ENCODE data around the gene AIRE.

The AIRE gene

DNA sequence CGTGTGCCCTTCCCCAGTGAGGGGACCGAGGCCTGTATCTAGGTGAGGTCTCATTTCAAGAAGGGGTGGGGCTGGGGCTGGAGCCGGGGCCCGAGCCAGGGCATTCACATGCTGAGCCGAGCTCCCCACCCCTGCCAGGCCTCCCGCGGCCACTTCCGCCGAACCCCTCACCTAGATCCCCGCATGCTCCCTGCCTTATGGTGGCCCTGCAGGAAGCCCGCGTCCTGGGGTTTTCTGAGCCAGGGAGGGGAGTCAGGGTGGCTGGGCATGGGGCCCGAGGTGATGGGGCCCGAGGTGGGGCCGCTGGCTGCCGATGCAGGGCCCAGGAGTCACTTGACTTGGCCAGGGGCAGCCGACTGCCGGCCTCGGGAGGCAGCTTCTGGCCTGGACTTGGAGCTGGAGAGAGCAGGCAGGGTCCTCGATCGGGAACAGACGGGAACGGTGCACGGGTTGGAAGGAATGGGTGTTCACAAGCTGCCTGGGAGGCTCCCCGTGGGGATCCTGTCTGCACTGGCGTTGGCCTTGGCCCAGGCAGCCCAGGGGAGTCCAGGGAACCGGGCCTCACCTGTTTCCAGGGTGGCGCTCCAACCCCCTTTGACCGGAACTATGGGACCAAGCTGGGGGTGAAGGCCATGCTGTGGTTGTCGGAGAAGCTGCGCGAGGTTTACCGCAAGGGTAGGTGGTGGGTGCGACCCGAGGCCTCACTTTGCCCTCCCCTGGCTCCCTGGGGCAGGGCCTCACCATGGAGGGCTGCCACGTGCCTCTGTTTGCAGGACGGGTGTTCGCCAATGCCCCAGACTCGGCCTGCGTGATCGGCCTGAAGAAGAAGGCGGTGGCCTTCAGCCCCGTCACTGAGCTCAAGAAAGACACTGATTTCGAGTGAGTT is 40.0 kb downstream of the AIRE start:
- no peak for DNase-seq

DNA sequence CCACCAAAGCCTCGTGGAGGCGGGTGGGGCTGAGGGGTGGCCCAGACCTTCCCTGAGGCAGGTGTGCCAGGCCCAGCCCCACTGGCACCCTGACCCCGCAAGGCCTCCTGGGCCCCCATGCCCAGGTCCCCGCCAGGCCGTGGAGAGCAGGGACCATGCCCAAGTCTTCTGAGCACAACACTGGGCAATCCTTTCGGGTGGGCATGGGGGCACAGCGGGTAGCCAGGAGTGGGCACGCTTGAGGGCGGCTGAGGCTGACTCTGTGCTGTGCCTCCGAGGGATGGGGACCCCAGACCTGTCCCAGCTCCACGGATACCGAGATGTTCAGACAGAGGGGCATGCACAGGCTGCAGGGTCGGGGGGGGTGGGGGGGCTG is 40.6 kb downstream of the AIRE start:
- no peak for DNase-seq

GRCh38 chr21:44326716-44327602 is 41.3 kb downstream of the AIRE start:
- no peak for DNase-seq

- peak; percentile 25 to 27 for DNase-seq
These were observed 41.9 kb downstream of the AIRE start for GRCh38 chr21:44327603-44327974.

DNA sequence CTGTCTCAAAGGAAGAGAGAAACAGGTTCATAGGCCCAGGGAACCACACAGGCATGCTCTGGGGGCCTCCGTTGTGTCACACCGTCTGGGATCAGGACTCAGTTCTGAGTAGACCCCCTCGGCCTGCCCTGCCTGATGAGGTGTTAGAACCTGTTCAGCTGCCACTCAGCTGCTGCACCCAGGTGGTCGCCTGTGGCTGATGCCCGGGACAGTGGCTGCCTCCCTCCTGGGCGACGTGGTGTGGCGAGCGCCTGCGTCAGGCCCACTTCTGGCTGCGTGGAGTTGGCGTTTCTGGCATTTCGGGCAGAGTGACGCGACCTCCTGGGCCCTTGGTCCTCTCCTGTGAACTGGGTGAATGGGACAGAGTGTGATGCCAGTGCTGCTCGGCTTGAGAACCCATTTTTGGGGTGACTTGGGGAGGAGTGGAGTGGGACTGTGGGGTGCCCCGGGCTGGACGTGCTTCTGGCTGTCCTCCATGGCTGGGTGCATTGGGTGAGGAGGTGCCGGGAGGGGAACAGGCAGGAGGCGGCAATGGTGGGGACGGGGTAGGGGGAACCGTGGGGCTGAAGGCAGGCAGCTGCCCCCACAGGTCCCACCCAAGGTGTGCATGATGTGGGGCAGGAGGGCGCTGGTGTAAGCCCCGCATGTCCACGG is 42.7 kb downstream of the AIRE start:
- no peak for DNase-seq

- no peak for DNase-seq
These were observed 43.6 kb downstream of the AIRE start for GRCh38 chr21:44329086-44329889.

- no peak for DNase-seq
These were observed 44.5 kb downstream of the AIRE start for GRCh38 chr21:44329971-44330681.

- DNase-seq, result no peak
These were observed 45.0 kb downstream of the AIRE start for GRCh38 chr21:44330698-44331097.

GRCh38 chr21:44331209-44331608 is 45.5 kb downstream of the AIRE start:
- DNase-seq, result no peak

DNA sequence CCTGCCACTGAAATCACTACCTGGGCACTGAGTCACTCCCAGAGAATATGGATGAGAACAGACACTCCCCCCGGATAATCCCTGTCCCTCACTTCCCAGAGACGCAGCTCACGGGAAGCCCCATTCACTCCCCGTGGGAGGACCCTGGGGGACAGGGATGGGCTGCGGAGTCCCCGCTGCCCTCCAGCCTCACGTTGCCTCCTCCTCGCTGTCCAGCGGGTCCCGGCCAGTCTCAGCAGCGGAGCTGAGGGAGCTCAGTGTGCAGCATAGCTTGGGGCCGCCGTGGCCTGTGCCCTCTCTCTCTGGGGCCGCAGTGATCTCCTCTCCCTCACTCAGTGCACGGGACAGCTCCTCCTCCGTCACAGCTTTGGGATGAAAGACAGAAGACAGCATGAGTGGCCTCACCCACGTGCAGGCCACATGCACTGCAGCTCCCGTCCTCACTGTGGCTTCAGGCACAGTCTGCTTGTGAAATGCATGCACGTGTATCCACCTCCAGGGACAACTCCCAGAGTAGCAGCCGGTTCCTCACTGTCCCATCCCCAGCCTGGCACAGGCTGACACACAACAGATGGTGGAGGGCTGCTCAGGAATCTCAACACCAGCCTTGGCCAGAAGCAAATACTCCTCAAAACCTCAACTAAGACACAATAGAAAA is 46.1 kb downstream of the AIRE start:
- DNase-seq, result peak in 1 of 2 donors; percentile 15

DNA sequence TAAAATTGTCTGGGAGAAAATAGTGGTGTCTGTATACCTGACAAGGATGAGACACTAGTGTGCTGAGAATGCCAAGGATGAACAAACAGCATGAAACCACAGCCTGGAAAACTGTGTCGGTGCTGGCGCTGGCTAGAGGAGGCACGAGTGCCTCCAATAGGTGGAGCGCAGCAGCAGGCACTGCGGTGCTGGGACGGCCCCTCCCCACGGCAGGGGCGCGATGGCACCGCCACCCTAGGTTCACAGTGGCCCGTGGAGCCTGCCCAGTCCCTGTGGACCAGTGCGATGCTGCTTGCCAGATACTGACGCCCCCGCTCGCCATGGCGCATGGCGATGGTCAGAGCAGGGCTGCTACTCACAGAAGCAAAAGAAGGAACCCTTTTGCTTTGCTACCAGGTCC is 46.7 kb downstream of the AIRE start:
- no peak for DNase-seq

- no peak for DNase-seq
These were observed 47.3 kb downstream of the AIRE start for GRCh38 chr21:44332965-44333364.

DNA sequence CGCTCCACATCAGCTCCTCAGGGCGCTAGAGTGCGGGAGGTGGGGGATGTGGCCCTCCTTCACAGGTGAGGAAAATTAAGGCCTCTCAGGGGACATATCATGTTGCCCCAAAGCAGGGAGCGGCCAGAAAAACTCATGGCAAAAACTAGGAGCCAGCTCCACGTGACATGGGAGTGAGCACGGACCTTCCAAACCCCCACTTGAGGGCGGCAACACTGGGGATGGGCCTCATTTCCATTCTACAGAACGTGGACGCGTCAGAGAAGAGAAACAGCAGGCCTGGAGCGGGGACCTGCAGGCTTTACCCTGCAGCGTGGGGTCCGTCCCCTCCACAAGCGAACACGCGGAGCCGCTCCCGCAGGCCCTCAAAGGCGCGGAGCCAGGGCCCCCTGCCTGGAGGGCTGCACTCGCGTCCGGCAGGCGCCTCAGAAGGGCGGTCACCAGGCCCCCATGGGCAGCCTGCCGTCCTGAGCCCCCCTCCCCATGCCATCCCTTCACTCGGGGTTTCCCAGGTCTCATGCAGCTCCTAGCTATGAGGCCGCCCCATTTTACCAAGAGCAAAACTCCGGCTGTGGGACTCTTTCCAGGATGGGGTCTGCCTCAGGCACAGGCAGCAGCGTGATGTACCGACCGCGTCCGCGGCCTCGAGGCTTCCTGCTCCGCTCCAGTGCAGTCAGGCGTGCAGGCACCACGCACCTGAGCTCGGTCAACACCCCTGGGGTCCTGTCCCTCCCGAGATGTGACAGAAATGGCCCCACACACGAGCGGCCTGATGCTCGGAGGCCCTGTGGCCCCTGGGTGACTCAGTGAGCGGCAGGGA is 48.0 kb downstream of the AIRE start:
- no peak for DNase-seq

GRCh38 chr21:44334329-44335030 is 48.8 kb downstream of the AIRE start:
- DNase-seq, result no peak

- DNase-seq, result no peak
These were observed 49.8 kb downstream of the AIRE start for GRCh38 chr21:44335266-44336059.

DNA sequence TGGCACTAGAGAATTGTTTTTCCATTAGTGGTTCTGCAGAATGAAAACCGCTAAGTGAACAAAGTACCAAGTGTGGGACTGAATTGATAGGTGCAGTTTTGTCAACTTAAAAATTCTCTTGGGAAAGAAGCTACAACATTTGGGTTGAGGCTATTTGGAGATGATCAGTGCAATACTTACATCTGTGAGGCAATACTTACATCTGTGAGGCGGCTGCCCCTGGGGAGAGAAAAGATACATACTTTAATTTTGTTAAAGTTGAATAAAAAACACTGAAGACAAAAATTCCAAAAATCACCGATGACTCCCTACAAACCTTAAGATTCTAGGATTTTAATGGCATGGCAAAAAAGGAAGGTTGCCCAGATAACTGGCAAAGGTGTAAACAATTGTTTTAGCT is 51.8 kb downstream of the AIRE start:
- no peak for DNase-seq

GRCh38 chr21:44337941-44338895 is 52.5 kb downstream of the AIRE start:
- DNase-seq, result no peak
